GM21737 (cell line): ENCODE measurements around the gene CARD11.

Experiments
- ATAC-seq: cut with Tn5 transposase; IDR thresholded peaks from one replicate; pipeline ENCODE4 v1.9.1; 2021; ENCODE audit warnings: mild to moderate bottlenecking, moderate library complexity; ENCODE audit not compliant: unreplicated experiment

Gene CARD11

GRCh38 chr7:2984091-2984490, 59.6 kb downstream of the CARD11 start:
- ATAC-seq, result no peak

- no peak for ATAC-seq
Measured at GRCh38 chr7:2983586-2983985, 60.1 kb downstream of the CARD11 start.

GRCh38 chr7:2982831-2983230, 60.8 kb downstream of the CARD11 start:
- no peak for ATAC-seq

GRCh38 chr7:2982401-2982800, 61.3 kb downstream of the CARD11 start:
- no peak for ATAC-seq

- no peak for ATAC-seq
Measured at GRCh38 chr7:2981103-2981480, 62.6 kb downstream of the CARD11 start.

GRCh38 chr7:2980401-2981102, 63.1 kb downstream of the CARD11 start:
- ATAC-seq, result no peak

GRCh38 chr7:2979951-2980350, 63.7 kb downstream of the CARD11 start:
- no peak for ATAC-seq

- ATAC-seq, result no peak
Measured at GRCh38 chr7:2979201-2979631, 64.5 kb downstream of the CARD11 start.

GRCh38 chr7:2978408-2978807, 65.3 kb downstream of the CARD11 start:
- ATAC-seq, result peak; percentile 84

- no peak for ATAC-seq
Measured at GRCh38 chr7:2975821-2976371, 67.8 kb downstream of the CARD11 start.

GRCh38 chr7:2974093-2974819, 69.4 kb downstream of the CARD11 start:
- no peak for ATAC-seq

- no peak for ATAC-seq
Measured at GRCh38 chr7:2972835-2973161, 70.9 kb downstream of the CARD11 start.

- peak; percentile 79 for ATAC-seq
Measured at GRCh38 chr7:2971914-2972834, 71.5 kb downstream of the CARD11 start.

- no peak for ATAC-seq
Measured at GRCh38 chr7:2970861-2971260, 72.8 kb downstream of the CARD11 start.

- ATAC-seq, result no peak
Measured at GRCh38 chr7:2970307-2970664, 73.4 kb downstream of the CARD11 start.

- ATAC-seq, result no peak
Measured at GRCh38 chr7:2969398-2970306, 74.0 kb downstream of the CARD11 start.

- no peak for ATAC-seq
Measured at GRCh38 chr7:2968616-2969397, 74.9 kb downstream of the CARD11 start.

GRCh38 chr7:2968176-2968575, 75.5 kb downstream of the CARD11 start:
- ATAC-seq, result no peak

- no peak for ATAC-seq
Measured at GRCh38 chr7:2967705-2968104, 76.0 kb downstream of the CARD11 start.

- ATAC-seq, result no peak
Measured at GRCh38 chr7:2967253-2967652, 76.4 kb downstream of the CARD11 start.
